ENCODE results near the gene GLB1L2. TPM values are rescaled to one million over a fixed set of nuclear protein-coding genes. Genes with fewer than 3 reads are reported as not detected.

The GLB1L2 gene
- total RNA-seq, 1 donor from 2014 or later: 11.9 TPM

DNA sequence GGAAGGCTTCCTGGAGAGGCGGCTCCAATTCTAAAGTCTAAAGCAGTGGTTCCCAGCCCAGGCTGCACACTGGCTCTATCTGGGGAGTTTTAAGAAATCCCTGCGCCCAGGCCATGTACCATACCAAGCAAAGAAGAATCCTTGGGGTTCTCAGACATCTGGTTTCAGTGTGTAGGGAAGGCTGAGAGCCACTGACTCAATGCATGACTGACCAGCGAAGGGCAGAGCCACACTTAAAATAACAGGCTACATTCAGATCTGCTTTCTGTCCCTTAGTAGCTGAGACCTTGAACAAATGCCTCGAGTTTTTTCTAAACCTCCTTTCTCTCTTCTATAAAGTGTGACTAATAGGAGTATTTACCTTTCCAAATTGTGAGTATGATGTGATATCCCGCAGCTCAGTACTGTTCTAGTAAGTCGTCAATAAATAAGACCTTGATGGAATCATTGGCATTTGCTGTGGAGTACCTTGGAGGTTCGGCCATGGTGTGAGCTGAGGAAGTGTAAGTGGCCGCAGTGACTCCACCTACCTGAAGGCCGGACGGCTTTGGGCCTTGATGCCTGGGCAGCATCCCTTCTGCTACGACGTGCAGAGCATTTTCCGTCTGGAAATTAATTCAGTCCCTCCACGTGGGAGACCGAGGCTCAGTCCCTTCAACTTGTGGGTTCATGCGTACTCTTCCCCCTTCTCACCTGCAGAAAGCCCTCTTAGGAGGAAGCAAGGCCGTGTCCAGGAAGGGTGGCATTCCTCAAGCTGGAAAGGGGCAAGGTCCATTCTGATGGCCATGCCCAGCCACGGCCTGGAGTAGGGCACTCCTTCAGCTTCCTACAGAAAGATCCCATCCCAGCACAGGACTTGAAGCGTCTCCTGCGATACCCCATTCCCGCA, 25.1 kb downstream of the GLB1L2 start:
- Mint-ChIP-seq H3K36me3 (ENCODE audit: insufficient read depth) (peaks cover 2% of the 10 kb centered on the region), H3K4me3 (ENCODE audit: low read depth) (no peak overlapping the region), H3K27me3 (peaks cover 11% of the 10 kb centered on the region), H3K4me1 (ENCODE audit: low read depth) (no peaks in the 10 kb centered on the region), H3K27ac (no peak overlapping the region), H3K9me3 (ENCODE audit: low read depth) (peaks cover 6% of the 10 kb centered on the region)
- no peak for DNase-seq (ENCODE audit: low spot score, unreplicated experiment)
- no peak for TF ChIP-seq CTCF (IDR thresholded peaks at IDR 0.05; ENCODE audit: unreplicated experiment)

- no peak for DNase-seq (ENCODE audit: low spot score, unreplicated experiment)
- no peaks in the 10 kb centered on the region for H3K4me1 Mint-ChIP-seq (ENCODE audit: low read depth)
- no peak overlapping the region for H3K27ac Mint-ChIP-seq
- H3K4me3 Mint-ChIP-seq (ENCODE audit: low read depth): no peak overlapping the region
- H3K27me3 Mint-ChIP-seq: peaks cover 14% of the 10 kb centered on the region
- TF ChIP-seq CTCF (IDR thresholded peaks at IDR 0.05; ENCODE audit: unreplicated experiment): no peak
- H3K9me3 Mint-ChIP-seq (ENCODE audit: low read depth): peaks cover 6% of the 10 kb centered on the region
- H3K36me3 Mint-ChIP-seq (ENCODE audit: insufficient read depth): peaks cover 2% of the 10 kb centered on the region
Measured at GRCh38 chr11:134357545-134357839, 25.7 kb downstream of the GLB1L2 start.

- Mint-ChIP-seq H3K27ac (no peak overlapping the region), H3K4me1 (ENCODE audit: low read depth) (no peaks in the 10 kb centered on the region), H3K36me3 (ENCODE audit: insufficient read depth) (peaks cover 2% of the 10 kb centered on the region), H3K9me3 (ENCODE audit: low read depth) (peaks cover 6% of the 10 kb centered on the region), H3K4me3 (ENCODE audit: low read depth) (no peak overlapping the region), H3K27me3 (peaks cover 14% of the 10 kb centered on the region)
- DNase-seq (ENCODE audit: low spot score, unreplicated experiment): no peak
- no peak for TF ChIP-seq CTCF (IDR thresholded peaks at IDR 0.05; ENCODE audit: unreplicated experiment)
Measured at GRCh38 chr11:134358165-134358855, 26.5 kb downstream of the GLB1L2 start.

DNA sequence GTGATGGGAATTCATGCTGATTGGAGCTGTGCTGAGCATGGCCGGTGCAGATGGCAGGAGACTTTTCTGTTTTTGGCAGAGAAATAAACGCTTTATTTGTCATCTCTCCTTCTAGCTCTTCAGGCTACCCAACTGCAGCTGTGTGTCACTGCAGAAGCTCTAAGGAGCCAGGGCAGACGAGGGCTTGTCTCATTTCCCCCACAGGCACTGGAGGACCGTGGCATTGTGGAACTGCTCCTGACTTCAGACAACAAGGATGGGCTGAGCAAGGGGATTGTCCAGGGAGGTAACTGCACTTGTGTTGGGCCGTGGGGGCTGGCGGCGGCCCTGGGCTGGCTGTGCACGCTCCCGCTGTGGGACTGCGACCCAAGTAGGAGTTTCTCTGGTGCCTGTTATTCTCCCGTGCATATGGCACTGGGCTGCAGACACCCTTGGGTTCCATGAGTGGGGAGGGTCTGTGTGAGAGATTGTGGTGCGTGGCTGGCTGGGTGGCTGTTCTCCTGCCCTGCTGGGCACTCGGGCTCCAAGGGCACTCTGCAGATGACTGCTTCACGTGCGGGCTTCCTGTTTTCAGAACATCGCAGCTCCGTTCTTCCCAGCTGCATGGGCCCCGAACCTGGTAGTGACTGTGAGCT, 27.2 kb downstream of the GLB1L2 start:
- Mint-ChIP-seq H3K27ac (no peak overlapping the region), H3K27me3 (peaks cover 14% of the 10 kb centered on the region), H3K36me3 (ENCODE audit: insufficient read depth) (no peaks in the 10 kb centered on the region), H3K9me3 (ENCODE audit: low read depth) (no peaks in the 10 kb centered on the region), H3K4me3 (ENCODE audit: low read depth) (no peak overlapping the region), H3K4me1 (ENCODE audit: low read depth) (peaks cover 3% of the 10 kb centered on the region)
- TF ChIP-seq CTCF (IDR thresholded peaks at IDR 0.05; ENCODE audit: unreplicated experiment): no peak
- DNase-seq (ENCODE audit: low spot score, unreplicated experiment): no peak

DNA sequence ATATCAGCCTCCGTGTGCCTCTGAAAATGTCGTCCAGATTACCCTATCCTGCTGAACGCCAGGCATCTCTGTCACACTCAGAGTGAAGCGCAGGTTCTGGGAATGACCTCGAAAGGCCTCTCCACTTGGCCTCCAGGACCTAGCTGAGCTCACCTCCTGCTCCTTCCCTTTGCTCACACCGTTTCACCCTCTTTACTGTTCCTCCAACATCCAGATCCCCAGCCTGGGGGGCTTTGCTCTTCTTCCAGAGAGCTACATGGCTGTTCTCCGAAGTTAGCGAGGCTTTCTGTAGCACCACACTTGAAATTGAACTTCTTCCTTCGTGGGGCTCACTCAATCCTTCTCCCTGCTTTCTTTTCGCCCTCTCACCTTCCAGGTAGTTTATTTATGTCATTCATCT, 27.9 kb downstream of the GLB1L2 start:
- Mint-ChIP-seq H3K4me3 (ENCODE audit: low read depth) (no peak overlapping the region), H3K9me3 (ENCODE audit: low read depth) (no peaks in the 10 kb centered on the region), H3K36me3 (ENCODE audit: insufficient read depth) (no peaks in the 10 kb centered on the region), H3K4me1 (ENCODE audit: low read depth) (peaks cover 3% of the 10 kb centered on the region), H3K27me3 (peaks cover 14% of the 10 kb centered on the region), H3K27ac (no peak overlapping the region)
- DNase-seq (ENCODE audit: low spot score, unreplicated experiment): no peak
- no peak for TF ChIP-seq CTCF (IDR thresholded peaks at IDR 0.05; ENCODE audit: unreplicated experiment)

Data from progenitor cell of endocrine pancreas (in vitro differentiated cells).